Esophagus muscularis mucosa (tissue), 3 donors: Measurements from ENCODE around the gene SNX1.
"Not testable (repeated sequence)": the region's sequence is repeated elsewhere in the genome, so short reads cannot be mapped to it uniquely, and the experiment has no call there.

Experiments used
- CTCF ChIP-seq, 3 experiments: fragments of 200-600 bp in 2 of 3; fragments of 450-650 bp in 1 of 3; sonication (generic) in 2 of 3; IDR thresholded peaks; one replicate each; pipeline ENCODE4 v1.5.1; 2017 to 2019; ENCODE audit warnings: antibody characterized with exemption in 3 of 3, mild to moderate bottlenecking in 2 of 3, moderate library complexity in 1 of 3
- POLR2AphosphoS5 ChIP-seq, 2 donors: sonication (generic); formaldehyde crosslinking; IDR thresholded peaks; one replicate each; pipeline ENCODE4 v1.6.1; 2017; ENCODE audit warnings: antibody characterized with exemption in 2 of 2

- not testable (repeated sequence) for TF ChIP-seq CTCF, POLR2AphosphoS5 (IDR thresholded peaks at IDR 0.05)
Observed at GRCh38 chr15:64120322-64120721, 24.5 kb downstream of the SNX1 start.
